ENCODE data around the gene LDLRAP1. TPM values are rescaled to one million over a fixed set of nuclear protein-coding genes. Genes with fewer than 3 reads are reported as not detected.

Gene LDLRAP1
- total and polyA plus RNA-seq, 9 donors = 9.1 to 17.4 (median 13.1) TPM

GRCh38 chr1:25576459-25577133 is 33.2 kb downstream of the LDLRAP1 start:
- no peak for DNase-seq
- intact Hi-C loops (cut with DNase I) = no loop called here
- no peak for TF ChIP-seq POLR2A (IDR thresholded peaks at IDR 0.05)
- no peak for TF ChIP-seq EP300 (IDR thresholded peaks at IDR 0.05)
- TF ChIP-seq, protein P1, sequence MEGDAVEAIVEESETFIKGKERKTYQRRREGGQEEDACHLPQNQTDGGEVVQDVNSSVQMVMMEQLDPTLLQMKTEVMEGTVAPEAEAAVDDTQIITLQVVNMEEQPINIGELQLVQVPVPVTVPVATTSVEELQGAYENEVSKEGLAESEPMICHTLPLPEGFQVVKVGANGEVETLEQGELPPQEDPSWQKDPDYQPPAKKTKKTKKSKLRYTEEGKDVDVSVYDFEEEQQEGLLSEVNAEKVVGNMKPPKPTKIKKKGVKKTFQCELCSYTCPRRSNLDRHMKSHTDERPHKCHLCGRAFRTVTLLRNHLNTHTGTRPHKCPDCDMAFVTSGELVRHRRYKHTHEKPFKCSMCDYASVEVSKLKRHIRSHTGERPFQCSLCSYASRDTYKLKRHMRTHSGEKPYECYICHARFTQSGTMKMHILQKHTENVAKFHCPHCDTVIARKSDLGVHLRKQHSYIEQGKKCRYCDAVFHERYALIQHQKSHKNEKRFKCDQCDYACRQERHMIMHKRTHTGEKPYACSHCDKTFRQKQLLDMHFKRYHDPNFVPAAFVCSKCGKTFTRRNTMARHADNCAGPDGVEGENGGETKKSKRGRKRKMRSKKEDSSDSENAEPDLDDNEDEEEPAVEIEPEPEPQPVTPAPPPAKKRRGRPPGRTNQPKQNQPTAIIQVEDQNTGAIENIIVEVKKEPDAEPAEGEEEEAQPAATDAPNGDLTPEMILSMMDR (IDR thresholded peaks at IDR 0.05) = no peak
- H3K4me1 ChIP-seq (ENCODE audit: insufficient read depth) = no peaks in the 10 kb centered on the region
- no peaks in the 10 kb centered on the region for H3K36me3 ChIP-seq
- H3K27me3 ChIP-seq = no peaks in the 10 kb centered on the region
- H3K9me3 ChIP-seq = no peaks in the 10 kb centered on the region
- WGBS, 3 donors = 83 to 87% (median 84%) methylated on average over 18 of the region's 18 CpGs
- H3K4me3 ChIP-seq = no peak overlapping the region
- H3K27ac ChIP-seq = no peak overlapping the region

GRCh38 chr1:25577134-25577920 is 33.9 kb downstream of the LDLRAP1 start:
- H3K27me3 ChIP-seq = no peaks in the 10 kb centered on the region
- no peak overlapping the region for H3K4me3 ChIP-seq
- DNase-seq = no peak
- 80 to 87% (median 83%) methylated on average over 21 of the region's 21 CpGs for WGBS, 3 donors
- no peak for TF ChIP-seq POLR2A (IDR thresholded peaks at IDR 0.05)
- TF ChIP-seq EP300 (IDR thresholded peaks at IDR 0.05) = no peak
- TF ChIP-seq, protein P1 (IDR thresholded peaks at IDR 0.05) = no peak
- no peaks in the 10 kb centered on the region for H3K9me3 ChIP-seq
- H3K36me3 ChIP-seq = no peaks in the 10 kb centered on the region
- intact Hi-C loops (cut with DNase I) = no loop called here
- no peak overlapping the region for H3K27ac ChIP-seq
- no peaks in the 10 kb centered on the region for H3K4me1 ChIP-seq (ENCODE audit: insufficient read depth)

DNA sequence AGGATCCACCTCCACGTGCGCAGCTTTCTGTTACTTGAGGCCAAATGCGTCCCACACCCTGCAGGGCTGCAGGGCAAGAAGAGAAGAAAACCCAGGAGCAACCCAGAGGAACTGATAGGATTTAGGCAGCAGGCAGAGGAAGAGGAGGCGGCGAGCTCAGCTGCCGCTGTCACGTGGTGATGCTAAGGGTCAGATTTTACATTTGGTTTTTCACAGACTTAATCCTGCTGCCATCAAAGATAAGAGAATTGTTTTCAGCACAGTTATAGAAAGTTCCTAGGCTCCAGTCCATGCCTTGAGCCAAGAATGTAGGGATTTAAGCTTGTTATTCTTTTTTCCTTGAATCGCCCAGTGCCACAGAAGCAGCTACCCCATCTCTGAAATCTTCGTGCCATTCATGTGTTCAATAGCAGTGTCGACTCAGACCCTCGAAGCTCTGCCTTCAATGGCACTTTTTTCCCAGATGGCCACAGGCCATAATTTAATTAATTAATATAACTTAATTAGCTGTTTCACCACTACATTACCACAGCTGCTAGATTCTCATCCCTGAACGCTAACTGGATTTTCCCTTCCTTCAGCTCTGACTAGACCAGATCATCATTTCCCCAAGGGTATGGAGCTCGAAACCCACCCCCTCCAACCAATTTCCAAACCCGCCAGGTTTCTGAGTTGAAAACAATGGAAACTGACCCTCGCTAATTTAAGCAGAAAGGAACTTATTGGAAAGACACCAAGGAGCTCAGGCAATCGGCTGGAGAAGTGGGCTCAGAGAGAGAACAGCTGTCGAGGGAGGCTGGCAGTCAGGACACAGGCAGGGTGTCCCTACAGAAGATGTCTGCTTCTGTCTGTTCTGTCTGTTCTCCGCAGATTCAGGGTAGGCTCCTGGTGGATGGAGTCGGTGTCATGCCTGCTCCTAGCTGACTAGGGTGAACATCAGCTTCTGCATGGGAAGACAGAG is 36.2 kb downstream of the LDLRAP1 start:
- DNase-seq = no peak
- no peaks in the 10 kb centered on the region for H3K9me3 ChIP-seq
- intact Hi-C loops (cut with DNase I) = no loop called here
- no peak overlapping the region for H3K27ac ChIP-seq
- no peaks in the 10 kb centered on the region for H3K36me3 ChIP-seq
- TF ChIP-seq, protein P1 (IDR thresholded peaks at IDR 0.05) = no peak
- TF ChIP-seq POLR2A (IDR thresholded peaks at IDR 0.05) (no peak), EP300 (IDR thresholded peaks at IDR 0.05) (no peak)
- H3K27me3 ChIP-seq = no peaks in the 10 kb centered on the region
- 64 to 80% (median 74%) methylated on average over 19 of the region's 19 CpGs for WGBS, 3 donors
- H3K4me3 ChIP-seq = no peak overlapping the region
- H3K4me1 ChIP-seq (ENCODE audit: insufficient read depth) = no peaks in the 10 kb centered on the region

DNA sequence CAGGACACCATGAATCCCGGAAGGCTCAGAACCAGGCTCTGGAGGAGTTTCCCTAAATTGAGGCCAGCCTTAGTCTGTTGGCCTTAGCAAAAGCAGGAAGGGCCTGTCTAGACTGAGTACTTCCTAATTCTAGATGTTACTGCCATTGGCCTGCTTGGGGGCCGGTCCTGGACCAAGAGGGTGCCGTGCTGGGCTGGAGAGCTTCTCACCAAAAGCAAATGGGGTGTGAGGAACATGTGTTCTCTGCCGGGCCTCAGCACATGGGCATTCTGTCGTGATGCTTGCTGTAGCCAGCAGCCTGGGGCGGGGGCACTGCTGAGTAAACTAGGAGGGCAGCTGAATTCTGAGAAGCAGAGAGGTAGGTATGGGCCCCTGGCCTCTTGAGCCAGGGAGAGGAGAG is 37.5 kb downstream of the LDLRAP1 start:
- Histone ChIP-seq H3K36me3 (no peaks in the 10 kb centered on the region), H3K9me3 (no peaks in the 10 kb centered on the region), H3K27ac (no peak overlapping the region), H3K4me1 (ENCODE audit: insufficient read depth) (no peaks in the 10 kb centered on the region), H3K27me3 (no peaks in the 10 kb centered on the region), H3K4me3 (no peak overlapping the region)
- intact Hi-C loops (cut with DNase I) = no loop called here
- no peak for DNase-seq
- 78 to 83% (median 80%) methylated on average over 6 of the region's 6 CpGs for WGBS, 3 donors
- no peak for TF ChIP-seq EP300 (IDR thresholded peaks at IDR 0.05)
- TF ChIP-seq, protein P1 (IDR thresholded peaks at IDR 0.05) = no peak
- TF ChIP-seq POLR2A (IDR thresholded peaks at IDR 0.05) = no peak
